Ovary (tissue), 3 donors: ENCODE data around the gene ATXN2.

Source experiments
- EP300 ChIP-seq: sonication (generic); formaldehyde crosslinking; IDR thresholded peaks from one replicate; pipeline ENCODE4 v1.6.1; 2017; ENCODE audit warnings: antibody characterized with exemption
- POLR2A ChIP-seq: fragments of 450-650 bp; IDR thresholded peaks from one replicate; pipeline ENCODE4 v1.6.1; 2017; ENCODE audit warnings: antibody characterized with exemption, mild to moderate bottlenecking, moderate library complexity
- TF ChIP-seq, protein P1 (sequence below), 3 donors: fragments of 450-650 bp in 2 of 3; fragments of 200-600 bp in 1 of 3; IDR thresholded peaks; one replicate each; pipeline versions ENCODE4 v1.5.1 to v1.8.0; 2016 to 2022; ENCODE audit warnings: antibody characterized with exemption in 3 of 3, mild to moderate bottlenecking in 1 of 3
- donor health status: DM: no; HTN: no; CAD: no.

DNA sequence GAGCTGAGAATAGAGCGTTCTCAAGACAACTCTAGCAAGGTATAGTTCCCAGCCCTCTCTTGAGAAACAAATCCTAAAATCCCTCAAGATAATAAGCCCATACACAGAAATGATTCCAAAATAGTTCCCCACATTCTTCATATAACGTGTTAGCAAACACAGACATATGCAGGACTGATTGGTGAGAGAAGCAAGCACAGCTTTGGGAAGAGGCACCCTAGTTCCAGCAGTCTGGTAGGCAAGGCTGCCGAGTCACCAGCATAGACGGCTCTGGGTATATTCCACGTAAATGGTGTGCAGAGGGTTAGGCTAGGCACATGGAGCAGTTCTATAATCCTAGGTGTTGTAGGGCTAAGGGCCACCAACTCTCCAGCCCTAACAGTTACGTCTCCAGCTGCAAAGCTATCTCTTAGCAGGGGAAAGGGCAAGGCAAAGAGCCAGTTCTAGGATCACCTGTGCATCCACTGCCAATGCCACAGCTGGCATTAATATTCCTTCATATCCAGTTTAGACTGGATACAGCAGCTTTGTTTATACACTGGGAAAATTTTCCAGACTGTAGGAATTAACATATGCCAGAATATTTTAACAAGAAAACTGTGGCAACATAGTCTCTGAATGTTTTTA is 140.5 kb downstream of the ATXN2 start:
- TF ChIP-seq, protein P1, sequence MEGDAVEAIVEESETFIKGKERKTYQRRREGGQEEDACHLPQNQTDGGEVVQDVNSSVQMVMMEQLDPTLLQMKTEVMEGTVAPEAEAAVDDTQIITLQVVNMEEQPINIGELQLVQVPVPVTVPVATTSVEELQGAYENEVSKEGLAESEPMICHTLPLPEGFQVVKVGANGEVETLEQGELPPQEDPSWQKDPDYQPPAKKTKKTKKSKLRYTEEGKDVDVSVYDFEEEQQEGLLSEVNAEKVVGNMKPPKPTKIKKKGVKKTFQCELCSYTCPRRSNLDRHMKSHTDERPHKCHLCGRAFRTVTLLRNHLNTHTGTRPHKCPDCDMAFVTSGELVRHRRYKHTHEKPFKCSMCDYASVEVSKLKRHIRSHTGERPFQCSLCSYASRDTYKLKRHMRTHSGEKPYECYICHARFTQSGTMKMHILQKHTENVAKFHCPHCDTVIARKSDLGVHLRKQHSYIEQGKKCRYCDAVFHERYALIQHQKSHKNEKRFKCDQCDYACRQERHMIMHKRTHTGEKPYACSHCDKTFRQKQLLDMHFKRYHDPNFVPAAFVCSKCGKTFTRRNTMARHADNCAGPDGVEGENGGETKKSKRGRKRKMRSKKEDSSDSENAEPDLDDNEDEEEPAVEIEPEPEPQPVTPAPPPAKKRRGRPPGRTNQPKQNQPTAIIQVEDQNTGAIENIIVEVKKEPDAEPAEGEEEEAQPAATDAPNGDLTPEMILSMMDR (IDR thresholded peaks at IDR 0.05) = no peak
- TF ChIP-seq EP300 (no peak), POLR2A (no peak)
